Measurements from ENCODE around the gene RNASEH2B. TPM values are rescaled to one million over a fixed set of nuclear protein-coding genes. Genes with fewer than 3 reads are reported as not detected.

Gene RNASEH2B
- total RNA-seq, 1 experiment from 2014 or later = 137 TPM

GRCh38 chr13:51003642-51004041 lies 94.1 kb downstream of the RNASEH2B start:
- Histone ChIP-seq H4K20me1 (ENCODE audit: insufficient read depth, low read depth, low read length) (no peaks in the 10 kb centered on the region), H3K79me2 (ENCODE audit: low read length) (no peaks in the 10 kb centered on the region), H3K4me1 (ENCODE audit: low read length) (no peaks in the 10 kb centered on the region), H3K27me3 (ENCODE audit: low read length) (no peaks in the 10 kb centered on the region), H3K4me3 (ENCODE audit: low read length) (no peak overlapping the region), H3K36me3 (ENCODE audit: insufficient read depth, low read length) (no peaks in the 10 kb centered on the region), H3K4me2 (ENCODE audit: low read depth, low read length, poor library complexity, severe bottlenecking) (no peak overlapping the region), H3K9ac (ENCODE audit: low read length) (no peak overlapping the region), H3K9me3 (ENCODE audit: low read length) (no peaks in the 10 kb centered on the region), H3K9me2 (replicated peaks; ENCODE audit: insufficient read depth, low read length) (no peaks in the 10 kb centered on the region), H2AFZ (ENCODE audit: low read length) (no peak overlapping the region), H3K27ac (ENCODE audit: low read length) (no peak overlapping the region)
- DNase-seq = no peak

GRCh38 chr13:51004111-51004865 lies 94.7 kb downstream of the RNASEH2B start:
- Histone ChIP-seq H4K20me1 (ENCODE audit: insufficient read depth, low read depth, low read length) (no peaks in the 10 kb centered on the region), H3K4me3 (ENCODE audit: low read length) (no peak overlapping the region), H3K9ac (ENCODE audit: low read length) (no peak overlapping the region), H3K4me2 (ENCODE audit: low read depth, low read length, poor library complexity, severe bottlenecking) (no peak overlapping the region), H3K27ac (ENCODE audit: low read length) (no peak overlapping the region), H3K9me3 (ENCODE audit: low read length) (no peaks in the 10 kb centered on the region), H3K36me3 (ENCODE audit: insufficient read depth, low read length) (no peaks in the 10 kb centered on the region), H3K4me1 (ENCODE audit: low read length) (no peaks in the 10 kb centered on the region), H2AFZ (ENCODE audit: low read length) (no peak overlapping the region), H3K79me2 (ENCODE audit: low read length) (no peaks in the 10 kb centered on the region), H3K9me2 (replicated peaks; ENCODE audit: insufficient read depth, low read length) (no peaks in the 10 kb centered on the region), H3K27me3 (ENCODE audit: low read length) (no peaks in the 10 kb centered on the region)
- no peak for DNase-seq

- no peak overlapping the region for H2AFZ ChIP-seq (ENCODE audit: low read length)
- no peaks in the 10 kb centered on the region for H3K79me2 ChIP-seq (ENCODE audit: low read length)
- no peaks in the 10 kb centered on the region for H3K36me3 ChIP-seq (ENCODE audit: insufficient read depth, low read length)
- no peaks in the 10 kb centered on the region for H3K9me3 ChIP-seq (ENCODE audit: low read length)
- H4K20me1 ChIP-seq (ENCODE audit: insufficient read depth, low read depth, low read length) = no peaks in the 10 kb centered on the region
- H3K9ac ChIP-seq (ENCODE audit: low read length) = no peak overlapping the region
- no peak overlapping the region for H3K4me2 ChIP-seq (ENCODE audit: low read depth, low read length, poor library complexity, severe bottlenecking)
- no peak for DNase-seq
- no peaks in the 10 kb centered on the region for H3K27me3 ChIP-seq (ENCODE audit: low read length)
- no peaks in the 10 kb centered on the region for H3K4me1 ChIP-seq (ENCODE audit: low read length)
- H3K4me3 ChIP-seq (ENCODE audit: low read length) = no peak overlapping the region
- no peaks in the 10 kb centered on the region for H3K9me2 ChIP-seq (replicated peaks; ENCODE audit: insufficient read depth, low read length)
- H3K27ac ChIP-seq (ENCODE audit: low read length) = no peak overlapping the region
Observed at GRCh38 chr13:51004918-51005460, 95.4 kb downstream of the RNASEH2B start.

DNA sequence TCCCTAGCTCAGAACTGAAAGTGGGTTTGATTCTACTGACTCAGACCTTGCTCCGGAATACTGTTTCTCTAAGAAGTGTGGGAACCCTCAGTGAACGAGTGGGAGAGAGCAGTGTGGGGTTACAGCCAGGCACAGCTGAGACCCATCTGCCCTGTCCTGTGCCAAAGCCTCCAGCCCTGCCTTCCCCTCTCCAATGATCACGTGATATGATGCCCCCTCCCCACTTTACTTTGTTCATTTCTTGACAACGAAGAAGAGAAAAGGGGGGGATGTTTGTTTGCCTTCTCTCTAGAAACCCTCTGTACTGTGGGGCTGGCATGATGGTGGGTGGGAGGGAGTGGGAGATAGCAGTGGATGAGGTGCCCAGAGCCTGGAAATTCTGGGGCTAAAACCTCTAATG lies 96.0 kb downstream of the RNASEH2B start:
- no peaks in the 10 kb centered on the region for H3K9me2 ChIP-seq (replicated peaks; ENCODE audit: insufficient read depth, low read length)
- H3K9me3 ChIP-seq (ENCODE audit: low read length) = no peaks in the 10 kb centered on the region
- H3K27me3 ChIP-seq (ENCODE audit: low read length) = no peaks in the 10 kb centered on the region
- H3K4me1 ChIP-seq (ENCODE audit: low read length) = no peaks in the 10 kb centered on the region
- H2AFZ ChIP-seq (ENCODE audit: low read length) = no peak overlapping the region
- no peak for DNase-seq
- H3K36me3 ChIP-seq (ENCODE audit: insufficient read depth, low read length) = no peaks in the 10 kb centered on the region
- H4K20me1 ChIP-seq (ENCODE audit: insufficient read depth, low read depth, low read length) = no peaks in the 10 kb centered on the region
- H3K9ac ChIP-seq (ENCODE audit: low read length) = no peak overlapping the region
- H3K4me2 ChIP-seq (ENCODE audit: low read depth, low read length, poor library complexity, severe bottlenecking) = no peak overlapping the region
- H3K27ac ChIP-seq (ENCODE audit: low read length) = no peak overlapping the region
- H3K79me2 ChIP-seq (ENCODE audit: low read length) = no peaks in the 10 kb centered on the region
- H3K4me3 ChIP-seq (ENCODE audit: low read length) = no peak overlapping the region

Other genes starting within 250 kb of the RNASEH2B start
- gene DLEU7, start 66.1 kb upstream of the RNASEH2B start, total RNA-seq (2014; rRNA removed; shearing (Covaris generic); ENCODE audit: low replicate concordance) = not detected in 2 replicates
- not detected in 2 replicates for gene C13orf42, start 201.5 kb downstream of the RNASEH2B start, total RNA-seq (2014; rRNA removed; shearing (Covaris generic); ENCODE audit: low replicate concordance)